HS-27A (cell line): Measurements from ENCODE around the gene G3BP1.
"Not testable (repeated sequence)": the region's sequence is repeated elsewhere in the genome, so short reads cannot be mapped to it uniquely, and the experiment has no call there.

Experiments used
- DNase-seq: peaks from one replicate; pipeline ENCODE4 v3.0.0-alpha.2; 2012; ENCODE audit warnings: low read depth, missing footprints

Gene G3BP1

GRCh38 chr5:151798674-151799073 is 26.9 kb downstream of the G3BP1 start:
- no peak for DNase-seq

DNA sequence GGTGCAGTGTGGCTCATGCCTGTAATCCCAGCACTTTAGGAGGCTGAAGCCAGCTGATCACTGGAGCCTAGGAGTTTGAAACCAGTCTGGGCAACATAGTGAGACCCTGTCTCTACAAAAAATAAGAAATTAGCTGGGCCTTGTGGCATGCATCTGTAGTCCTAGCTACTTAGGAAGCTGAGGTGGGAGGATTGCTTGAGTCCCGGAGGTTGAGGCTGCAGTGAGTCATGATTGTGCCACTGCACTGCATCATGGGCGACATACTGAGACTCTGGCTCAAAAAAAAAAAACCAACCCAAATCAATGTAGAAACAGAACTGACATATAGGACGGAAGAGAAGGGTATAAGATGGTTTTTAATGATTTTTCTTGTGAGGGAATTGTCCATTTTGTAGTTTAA is 27.7 kb downstream of the G3BP1 start:
- no peak for DNase-seq

- no peak for DNase-seq
Observed at GRCh38 chr5:151800532-151800931, 28.8 kb downstream of the G3BP1 start.

DNA sequence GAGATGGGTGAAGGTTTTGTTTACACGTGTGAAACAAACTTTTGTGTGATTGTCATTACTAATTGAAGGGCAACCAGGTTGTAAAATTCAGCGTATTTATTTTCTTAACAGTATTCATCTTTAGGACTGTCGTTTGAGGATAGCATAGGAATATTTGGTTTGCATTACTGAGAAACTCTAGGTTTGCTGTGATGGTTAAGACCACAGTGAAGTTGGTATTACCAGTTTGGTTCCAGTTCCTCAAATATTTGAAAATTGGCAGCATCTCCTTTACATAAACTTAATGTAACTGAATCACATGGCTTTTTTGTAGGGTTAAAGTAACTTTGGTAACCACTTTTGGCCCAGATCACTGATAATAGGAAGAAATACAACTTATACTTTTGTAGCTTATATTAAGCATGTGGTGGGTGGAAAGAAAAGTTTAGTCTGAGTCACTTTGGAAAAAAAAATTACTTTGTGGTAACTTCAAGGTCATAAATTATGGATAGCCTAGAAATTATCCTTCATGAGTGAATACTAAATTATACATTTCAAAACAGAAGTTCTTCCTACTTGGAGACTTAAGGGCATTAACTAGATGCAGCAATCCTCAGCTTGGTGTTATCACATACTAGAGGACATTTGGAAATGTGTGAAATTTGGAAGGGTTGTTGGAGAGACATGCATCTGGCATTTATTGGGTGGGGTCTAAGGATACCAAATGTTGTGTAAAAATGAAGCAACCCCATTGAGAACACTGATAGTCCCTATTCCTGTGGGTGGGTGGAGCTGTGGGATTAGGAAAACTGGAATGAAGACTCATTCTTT is 33.9 kb downstream of the G3BP1 start:
- DNase-seq: no peak

DNA sequence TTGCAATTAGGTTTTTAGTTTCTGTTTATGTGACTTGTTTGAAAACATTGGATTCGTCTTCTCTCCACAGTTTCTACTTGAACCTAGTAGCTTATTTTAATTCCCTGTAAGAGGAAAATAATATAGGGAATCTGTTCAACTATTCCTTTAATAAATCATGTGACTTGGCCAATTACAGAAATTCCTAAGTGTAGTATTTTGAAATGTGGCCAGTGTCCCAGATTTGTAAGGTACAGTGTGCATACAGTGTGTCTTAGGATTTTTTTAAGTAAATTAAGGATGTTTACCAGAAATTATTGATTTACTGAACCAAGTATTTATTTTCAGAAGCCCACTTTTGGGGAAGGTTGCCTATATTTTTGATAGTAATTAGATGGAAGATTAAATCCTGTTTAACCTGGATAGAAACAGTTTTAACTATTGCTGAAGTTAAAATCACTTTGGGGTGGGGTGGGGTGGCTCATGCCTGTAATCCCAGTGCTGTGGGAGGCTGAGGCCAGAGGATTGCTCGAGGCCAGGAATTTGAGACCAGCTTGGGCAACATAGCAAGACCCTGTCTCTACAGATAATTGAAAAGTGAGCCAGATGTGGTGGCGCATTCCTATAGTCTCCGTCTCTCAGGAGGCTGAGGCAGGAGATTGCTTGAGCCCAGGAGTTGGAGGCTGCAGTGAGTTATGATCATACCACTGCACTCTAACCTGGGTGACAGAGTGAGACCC is 36.9 kb downstream of the G3BP1 start:
- no peak for DNase-seq

DNA sequence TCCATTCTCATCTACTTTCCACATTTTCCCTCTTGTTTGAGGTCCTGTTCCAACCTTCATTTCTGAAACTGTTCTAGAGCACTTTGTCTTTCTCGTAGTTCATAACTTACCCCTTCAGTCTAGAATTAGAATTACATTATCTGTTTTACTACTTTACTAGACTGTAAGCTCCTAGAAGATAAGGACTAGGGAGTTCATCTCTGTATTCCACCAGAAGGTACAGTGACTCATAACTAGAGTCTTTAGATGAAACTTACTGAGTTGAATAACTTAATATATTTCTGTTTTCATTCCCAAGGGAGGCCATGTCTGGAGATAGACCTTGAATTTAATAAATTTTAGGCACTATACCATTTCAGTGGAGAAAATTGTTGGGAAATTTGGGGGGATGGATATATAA is 38.7 kb downstream of the G3BP1 start:
- no peak for DNase-seq

GRCh38 chr5:151810897-151811296 is 39.1 kb downstream of the G3BP1 start:
- DNase-seq: no peak

GRCh38 chr5:151811593-151812321 is 40.0 kb downstream of the G3BP1 start:
- DNase-seq: no peak

DNA sequence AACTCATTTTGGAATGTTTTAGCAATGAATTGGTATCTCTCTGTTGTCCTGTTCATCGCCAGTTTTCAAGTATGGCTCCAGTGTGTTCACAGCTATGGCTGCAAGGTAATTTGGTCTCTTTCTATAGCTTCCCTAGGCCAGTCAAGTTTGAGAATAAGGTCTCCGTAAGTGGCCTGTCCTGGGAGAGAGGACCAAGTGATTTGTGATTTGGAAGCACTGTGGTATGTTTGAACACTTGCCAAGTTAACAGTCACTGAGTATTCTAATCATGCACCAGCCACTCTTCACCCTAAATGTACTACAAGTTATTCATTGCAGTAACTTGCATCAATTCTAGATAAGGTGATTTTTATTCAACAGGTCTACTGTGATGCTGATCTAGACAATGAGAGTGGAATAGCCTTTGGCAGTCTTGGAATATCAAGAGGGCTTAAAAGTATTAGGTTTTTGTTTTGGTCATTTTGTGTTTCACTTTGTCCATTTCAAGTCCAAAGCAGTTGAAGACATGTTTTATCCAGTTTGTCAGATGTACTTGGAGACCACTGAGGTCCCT is 41.1 kb downstream of the G3BP1 start:
- no peak for DNase-seq

- no peak for DNase-seq
Observed at GRCh38 chr5:151815051-151815450, 43.3 kb downstream of the G3BP1 start.

DNA sequence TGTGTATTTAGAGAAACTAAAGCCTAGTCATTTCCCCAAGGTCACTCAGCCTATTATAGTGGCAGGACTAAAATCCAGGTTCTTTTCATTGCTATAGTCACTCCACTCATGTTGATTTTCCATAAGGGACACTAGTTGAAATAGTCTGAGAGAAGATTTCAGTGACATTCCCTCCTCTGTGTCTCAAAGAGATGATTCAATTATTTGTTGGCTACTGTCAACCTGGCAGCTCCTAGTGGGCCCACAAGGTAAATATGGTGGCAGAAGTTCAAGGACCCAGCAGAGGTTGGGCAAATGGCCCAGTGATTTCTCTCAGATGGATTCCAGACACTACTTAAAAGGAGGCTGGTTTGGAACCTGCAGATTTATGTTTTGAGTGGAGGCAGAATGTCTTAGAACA is 48.1 kb downstream of the G3BP1 start:
- no peak for DNase-seq

DNA sequence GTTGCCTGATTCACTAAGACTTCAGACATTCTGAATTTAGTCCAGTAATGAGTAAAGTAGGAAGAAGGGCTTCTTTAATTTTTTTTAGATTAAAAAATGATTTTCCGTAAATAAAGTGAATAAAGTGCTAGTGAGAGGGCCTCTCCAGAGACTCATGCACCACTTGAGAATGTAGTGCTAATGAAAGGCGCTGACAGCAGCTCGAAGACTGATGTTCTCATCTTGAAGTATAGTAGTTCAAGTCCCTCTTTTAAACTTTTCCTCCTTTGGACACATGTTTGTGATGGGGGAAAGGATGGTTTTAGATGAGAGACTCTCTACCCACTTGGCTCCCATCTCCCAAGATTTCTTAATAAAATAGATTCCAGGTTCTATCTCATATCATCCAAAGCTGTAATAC is 48.5 kb downstream of the G3BP1 start:
- DNase-seq: no peak

DNA sequence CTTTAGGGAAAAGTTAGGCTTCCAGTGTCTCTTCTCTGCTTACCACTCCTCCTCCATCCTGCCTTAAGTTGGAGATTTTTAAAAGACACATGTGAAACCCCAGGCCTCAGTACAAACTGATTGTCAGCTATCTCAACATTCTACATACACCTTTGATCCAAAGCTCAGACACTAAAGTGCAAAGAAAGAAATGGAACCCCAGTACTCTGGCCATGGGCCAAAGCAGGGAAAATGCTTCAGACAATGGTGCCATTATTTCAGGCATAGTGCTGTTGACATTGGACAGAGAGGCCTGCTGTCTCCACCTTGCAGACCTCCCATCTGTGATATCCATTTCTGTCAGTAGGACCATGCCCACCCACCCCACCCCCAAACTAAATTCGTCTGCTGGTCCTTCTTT is 49.1 kb downstream of the G3BP1 start:
- no peak for DNase-seq

DNA sequence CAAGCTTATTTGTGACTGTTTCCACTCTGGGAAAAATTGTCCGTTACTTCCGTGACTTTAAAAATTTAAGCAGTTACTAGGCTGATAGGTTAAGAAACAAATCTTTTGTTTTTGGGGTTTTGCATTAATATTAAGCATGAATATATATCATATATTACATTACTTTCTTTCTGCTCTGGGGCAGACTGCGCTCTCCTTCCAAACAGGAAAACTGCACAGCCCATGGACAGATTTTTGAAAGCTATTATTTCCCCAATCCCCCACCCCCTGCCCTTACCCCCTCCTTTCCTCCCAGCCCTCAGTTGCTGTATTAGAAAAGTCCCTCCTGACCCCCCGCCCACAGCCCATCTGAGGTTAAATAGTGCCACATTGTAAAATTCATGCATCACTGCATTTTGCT is 50.4 kb downstream of the G3BP1 start:
- DNase-seq: no peak

- no peak for DNase-seq
Observed at GRCh38 chr5:151825445-151825844, 53.7 kb downstream of the G3BP1 start.

GRCh38 chr5:151829370-151829769 is 57.6 kb downstream of the G3BP1 start:
- DNase-seq: no peak

DNA sequence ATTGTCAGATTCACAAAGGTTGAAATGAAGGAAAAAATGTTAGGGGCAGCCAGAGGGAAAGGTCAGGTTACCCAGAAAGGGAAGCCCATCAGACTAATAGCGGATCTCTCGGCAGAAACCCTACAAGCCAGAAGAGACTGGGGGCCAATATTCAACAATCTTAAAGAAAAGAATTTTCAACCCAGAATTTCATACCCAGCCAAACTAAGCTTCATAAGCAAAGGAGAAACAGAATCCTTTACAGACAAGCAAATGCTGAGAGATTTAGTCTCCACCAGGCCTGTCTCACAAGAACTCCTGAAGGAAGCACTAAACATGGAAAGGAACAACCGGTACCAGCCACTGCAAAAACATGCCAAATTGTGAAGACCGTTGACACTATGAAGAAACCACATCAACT is 61.1 kb downstream of the G3BP1 start:
- DNase-seq: not testable (repeated sequence)

GRCh38 chr5:151846765-151847164 is 75.0 kb downstream of the G3BP1 start:
- no peak for DNase-seq

GRCh38 chr5:151847871-151848270 is 76.1 kb downstream of the G3BP1 start:
- DNase-seq: no peak

- DNase-seq: no peak
Observed at GRCh38 chr5:151855701-151856100, 83.9 kb downstream of the G3BP1 start.

GRCh38 chr5:151856861-151857260 is 85.1 kb downstream of the G3BP1 start:
- no peak for DNase-seq

DNA sequence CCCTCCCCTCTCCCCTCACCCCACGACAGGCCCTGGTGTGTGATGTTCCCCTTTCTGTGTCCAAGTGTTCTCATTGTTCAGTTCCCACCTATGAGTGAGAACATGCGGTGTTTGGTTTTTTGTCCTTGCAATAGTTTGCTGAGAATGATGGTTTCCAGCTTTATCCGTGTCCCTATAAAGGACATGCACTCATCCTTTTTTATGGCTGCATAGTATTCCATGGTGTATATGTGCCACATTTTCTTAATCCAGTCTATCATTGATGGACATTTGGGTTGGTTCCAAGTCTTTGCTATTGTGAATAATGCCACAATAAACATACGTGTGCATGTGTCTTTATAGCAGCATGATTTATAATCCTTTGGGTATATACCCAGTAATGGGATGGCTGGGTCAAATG is 89.1 kb downstream of the G3BP1 start:
- DNase-seq: not testable (repeated sequence)
